H1 (cell line): ENCODE measurements around the gene DICER1. TPM values are rescaled to one million over a fixed set of nuclear protein-coding genes. Genes with fewer than 3 reads are reported as not detected.

Experiments
- CTCF ChIA-PET: fragments of 300-600 bp; sonication (Branson Sonifier 250); formaldehyde crosslinking; loops from one replicate; lab custom pipeline; 2021; ENCODE audit not compliant: partially characterized antibody; lab: Charles Lee
- POLR2A ChIA-PET: fragments of 300-600 bp; sonication (Branson Sonifier 250); formaldehyde crosslinking; loops from one replicate; lab custom pipeline; 2021; ENCODE audit warnings: inconsistent platforms; ENCODE audit not compliant: partially characterized antibody; lab: Charles Lee
- DNase-seq, 2 experiments: peaks; one replicate each; pipeline versions ENCODE4 v3.0.0 to v3.0.0-alpha.2; 2010 to 2022; ENCODE audit warnings: low spot score in 2 of 2, low read depth in 1 of 2, mixed read lengths in 1 of 2
- FAIRE-seq: peaks from 2 replicates; lab custom pipeline; 2011; peaks lifted over from hg19 to GRCh38; lab: Jason Lieb, UNC
- H2AFZ ChIP-seq: 2 replicates; pipeline ENCODE4 v1.8.1; 2012; ENCODE audit warnings: low read length, inconsistent platforms
- H2AK5ac ChIP-seq: 2 replicates; pipeline ENCODE4 v1.6.1; 2013; ENCODE audit warnings: low read depth, low read length
- H2BK120ac ChIP-seq: replicated peaks from 2 replicates; pipeline ENCODE3; 2013; ENCODE audit warnings: low read depth, low read length, inconsistent platforms
- H2BK12ac ChIP-seq: 2 replicates; pipeline ENCODE4 v1.6.1; 2013; ENCODE audit warnings: low read depth, low read length
- H2BK15ac ChIP-seq: 2 replicates; pipeline ENCODE4 v1.6.1; 2013; ENCODE audit warnings: low read length
- H2BK20ac ChIP-seq: 2 replicates; pipeline ENCODE4 v1.6.1; 2013; ENCODE audit warnings: low read length
- H2BK5ac ChIP-seq: 2 replicates; pipeline ENCODE4 v1.6.1; 2013; ENCODE audit warnings: low read depth, low read length
- H3K14ac ChIP-seq: 2 replicates; pipeline ENCODE4 v1.6.1; 2013; ENCODE audit warnings: inconsistent platforms; ENCODE audit not compliant: insufficient read length
- H3K18ac ChIP-seq: 2 replicates; pipeline ENCODE4 v1.6.1; 2013; ENCODE audit warnings: low read length; ENCODE audit errors: extremely low read depth
- H3K23ac ChIP-seq: 2 replicates; pipeline ENCODE4 v1.6.1; 2013; ENCODE audit warnings: inconsistent platforms; ENCODE audit not compliant: insufficient read length
- H3K23me2 ChIP-seq: 2 replicates; pipeline ENCODE4 v1.6.1; 2013; ENCODE audit warnings: low read depth, low read length
- H3K27ac ChIP-seq: 2 replicates; pipeline ENCODE4 v1.6.1; 2011; ENCODE audit warnings: low read depth, low read length, inconsistent platforms
- H3K27me3 ChIP-seq, 4 experiments: replicated peaks in 1 of 4; 1 replicate in 1 of 4; 2 replicates in 3 of 4; pipeline versions ENCODE4 v1.6.1 to v1.8.1; 2011 to 2013; ENCODE audit warnings: low read length in 3 of 4, mild to moderate bottlenecking in 3 of 4, inconsistent platforms in 2 of 4, mixed read lengths in 2 of 4, moderate library complexity in 1 of 4; ENCODE audit not compliant: control insufficient read depth in 3 of 4, insufficient read depth in 3 of 4; ENCODE audit errors: extremely low read depth in 1 of 4
- H3K36me3 ChIP-seq, 4 experiments: 2 replicates each; pipeline versions ENCODE4 v1.6.1 to v1.8.1; 2011 to 2013; ENCODE audit warnings: mild to moderate bottlenecking in 4 of 4, low read length in 3 of 4, moderate library complexity in 2 of 4, control low read depth in 1 of 4, inconsistent platforms in 1 of 4; ENCODE audit not compliant: insufficient read depth in 4 of 4, control insufficient read depth in 2 of 4
- H3K4ac ChIP-seq: replicated peaks from 2 replicates; pipeline ENCODE3; 2013; ENCODE audit warnings: low read length, low read depth, mixed read lengths, inconsistent platforms; ENCODE audit not compliant: insufficient read length
- H3K4me1 ChIP-seq, 4 experiments: replicated peaks in 1 of 4; 1 replicate in 1 of 4; 2 replicates in 3 of 4; pipeline versions ENCODE4 v1.6.1 to v1.8.1; 2011 to 2013; ENCODE audit warnings: low read length in 3 of 4, inconsistent platforms in 2 of 4, mixed read lengths in 1 of 4; ENCODE audit not compliant: insufficient read depth in 4 of 4, control insufficient read depth in 3 of 4
- H3K4me2 ChIP-seq, 2 experiments: 2 replicates each; pipeline versions ENCODE4 v1.6.1 to v1.8.1; 2011 to 2013; ENCODE audit warnings: low read depth in 2 of 2, low read length in 2 of 2, control low read depth in 1 of 2, inconsistent platforms in 1 of 2, mild to moderate bottlenecking in 1 of 2; ENCODE audit not compliant: insufficient read depth in 1 of 2
- H3K4me3 ChIP-seq, 4 experiments: fragments of 200-600, 300-600 bp in 1 of 4; sonication (generic), shearing (Covaris generic), sonication (Bioruptor Twin) in 1 of 4; 2 replicates each; pipeline versions ENCODE4 v1.5.1 to v1.8.1; 2011 to 2016; ENCODE audit warnings: low read length in 4 of 4, low read depth in 3 of 4, control low read depth in 2 of 4, inconsistent platforms in 2 of 4, mild to moderate bottlenecking in 2 of 4, mixed read lengths in 1 of 4, moderate library complexity in 1 of 4; ENCODE audit not compliant: insufficient read depth in 2 of 4; ENCODE audit errors: extremely low read depth in 1 of 4
- H3K56ac ChIP-seq: replicated peaks from 2 replicates; pipeline ENCODE3; 2013; ENCODE audit warnings: low read depth, mild to moderate bottlenecking, mixed read lengths, low read length, inconsistent platforms; ENCODE audit not compliant: insufficient read length
- H3K79me1 ChIP-seq: 2 replicates; pipeline ENCODE4 v1.6.1; 2013; ENCODE audit warnings: low read depth, low read length, control low read depth
- H3K79me2 ChIP-seq, 2 experiments: 2 replicates each; pipeline versions ENCODE4 v1.6.1 to v1.8.1; 2012 to 2013; ENCODE audit warnings: low read length in 2 of 2, mild to moderate bottlenecking in 2 of 2, inconsistent platforms in 1 of 2; ENCODE audit not compliant: insufficient read depth in 2 of 2, control insufficient read depth in 1 of 2
- H3K9ac ChIP-seq, 4 experiments: replicated peaks in 1 of 4; 1 replicate in 1 of 4; 2 replicates in 3 of 4; pipeline versions ENCODE4 v1.6.1 to v1.8.1; 2011 to 2013; ENCODE audit warnings: low read depth in 3 of 4, low read length in 3 of 4, control low read depth in 2 of 4, mild to moderate bottlenecking in 2 of 4, moderate library complexity in 2 of 4, inconsistent platforms in 1 of 4; ENCODE audit errors: extremely low read depth in 1 of 4
- H3K9me3 ChIP-seq, 2 experiments: 2 replicates each; pipeline versions ENCODE4 v1.6.1 to v1.8.1; 2012 to 2013; ENCODE audit warnings: mild to moderate bottlenecking in 2 of 2, moderate library complexity in 2 of 2, control low read depth in 1 of 2, inconsistent platforms in 1 of 2, low read depth in 1 of 2, low read length in 1 of 2, mixed read lengths in 1 of 2; ENCODE audit not compliant: insufficient read depth in 2 of 2
- H4K20me1 ChIP-seq, 2 experiments: replicated peaks in 1 of 2; 2 replicates each; pipeline versions ENCODE3 to v1.8.1; 2011 to 2013; ENCODE audit warnings: inconsistent platforms in 2 of 2, low read length in 2 of 2, mild to moderate bottlenecking in 1 of 2; ENCODE audit not compliant: insufficient read depth in 2 of 2, control insufficient read depth in 1 of 2
- H4K5ac ChIP-seq: 2 replicates; pipeline ENCODE4 v1.6.1; 2013; ENCODE audit warnings: low read length, low read depth, mixed read lengths, inconsistent platforms; ENCODE audit not compliant: insufficient read length
- H4K8ac ChIP-seq: 2 replicates; pipeline ENCODE4 v1.8.0; 2013; ENCODE audit warnings: mild to moderate bottlenecking, moderate library complexity, low read length, inconsistent platforms; ENCODE audit not compliant: insufficient read depth; ENCODE audit errors: extremely low read depth
- H4K91ac ChIP-seq: replicated peaks from 2 replicates; pipeline ENCODE3; 2013; ENCODE audit warnings: low read length, mixed read lengths, inconsistent platforms; ENCODE audit not compliant: insufficient read length
- CHD1 ChIP-seq: IDR thresholded peaks from 2 replicates; pipeline ENCODE4 v1.6.1; 2012; ENCODE audit warnings: low read depth, low read length, improper control_type of control experiment
- CREB1 ChIP-seq: IDR thresholded peaks from 2 replicates; pipeline ENCODE4 v1.6.1; 2012; ENCODE audit warnings: inconsistent platforms
- CTCF ChIP-seq, 3 experiments: IDR thresholded peaks; 1 replicate in 2 of 3; 2 replicates in 1 of 3; pipeline versions ENCODE4 v1.5.1 to v1.6.1; 2011; ENCODE audit warnings: low read length in 3 of 3, mild to moderate bottlenecking in 3 of 3, inconsistent platforms in 2 of 3, low read depth in 1 of 3, moderate library complexity in 1 of 3; ENCODE audit not compliant: insufficient read depth in 1 of 3; ENCODE audit errors: control extremely low read depth in 1 of 3
- E2F6 ChIP-seq: IDR thresholded peaks from 2 replicates; pipeline ENCODE4 v1.6.1; 2012; ENCODE audit warnings: inconsistent platforms
- EGR1 ChIP-seq: IDR thresholded peaks from 2 replicates; pipeline ENCODE4 v1.6.1; 2011; ENCODE audit warnings: low read depth, low read length, borderline replicate concordance
- HDAC6 ChIP-seq: IDR thresholded peaks from one replicate; pipeline ENCODE4 v1.7.1; 2012; ENCODE audit warnings: low read depth, mild to moderate bottlenecking, inconsistent platforms, low read length, moderate library complexity
- KDM1A ChIP-seq: fragments of 200-600, 300-600 bp; sonication (generic); IDR thresholded peaks from 2 replicates; pipeline ENCODE4 v1.7.1; 2016; ENCODE audit warnings: mild to moderate bottlenecking, low read length, borderline replicate concordance
- NRF1 ChIP-seq: IDR thresholded peaks from 2 replicates; pipeline ENCODE4 v1.6.1; 2011; ENCODE audit warnings: mild to moderate bottlenecking, low read depth, low read length, improper control_type of control experiment
- SAP30 ChIP-seq: fragments of 300-600 bp; sonication (generic); IDR thresholded peaks from 2 replicates; pipeline ENCODE4 v1.7.1; 2012; ENCODE audit warnings: low read length, moderate library complexity, mild to moderate bottlenecking, inconsistent platforms; ENCODE audit not compliant: insufficient read depth, insufficient replicate concordance
- TEAD4 ChIP-seq: IDR thresholded peaks from 2 replicates; pipeline ENCODE4 v1.6.1; 2012; ENCODE audit warnings: low read depth, low read length, inconsistent platforms, mixed read lengths
- YY1 ChIP-seq: IDR thresholded peaks from 2 replicates; pipeline ENCODE4 v1.6.1; 2011; ENCODE audit warnings: low read depth, mild to moderate bottlenecking, low read length
- WGBS, 2 experiments: shearing (Covaris generic) in 1 of 2; methylation state at CpG; one replicate each; pipeline versions ENCODE4 v1.1.6 to v1.1.7; 2013 to 2015; ENCODE audit warnings: low lambda C conversion rate in 2 of 2, mixed read lengths in 2 of 2, inconsistent platforms in 1 of 2, low coverage in 1 of 2, missing lambda C conversion rate in 1 of 2; ENCODE audit not compliant: insufficient replicate concordance in 2 of 2, insufficient coverage in 1 of 2, insufficient read length in 1 of 2; ENCODE audit errors: extremely low coverage in 1 of 2, missing lambda C conversion rate in 1 of 2; 5-methylcytosine and 5-hydroxymethylcytosine counted together
- polyA plus RNA-seq, 7 experiments: library from polyadenylated mRNA; depleted of rRNA in 3 of 7; stranded (reverse) in 5 of 7; unstranded in 2 of 7; fragments of >200 nt in 5 of 7; fragments of 200-250 nt in 2 of 7; gene quantifications; 1 replicate in 5 of 7; 2 replicates in 1 of 7; 4 replicates in 1 of 7; pipeline versions ENCODE4 v1.2.1 to v1.2.3, GENCODE V29; 2011 to 2013; ENCODE audit warnings: missing spikeins in 2 of 7, mixed read lengths in 2 of 7
- total RNA-seq: library from RNA; stranded (reverse); fragmentation: NEBNext Ultra II Directional; extraction: Animal tissue kit (Norgen Biotek cat#: 25700); gene quantifications from 2 replicates; pipeline ENCODE4 v1.2.1, GENCODE V29; 2021

Gene DICER1
- total and polyA plus RNA-seq, 2 of the 8 experiments (the other 6 are each of a cell fraction or from before 2014, with no cell fraction given): 11.9 to 61.8 TPM

DNA sequence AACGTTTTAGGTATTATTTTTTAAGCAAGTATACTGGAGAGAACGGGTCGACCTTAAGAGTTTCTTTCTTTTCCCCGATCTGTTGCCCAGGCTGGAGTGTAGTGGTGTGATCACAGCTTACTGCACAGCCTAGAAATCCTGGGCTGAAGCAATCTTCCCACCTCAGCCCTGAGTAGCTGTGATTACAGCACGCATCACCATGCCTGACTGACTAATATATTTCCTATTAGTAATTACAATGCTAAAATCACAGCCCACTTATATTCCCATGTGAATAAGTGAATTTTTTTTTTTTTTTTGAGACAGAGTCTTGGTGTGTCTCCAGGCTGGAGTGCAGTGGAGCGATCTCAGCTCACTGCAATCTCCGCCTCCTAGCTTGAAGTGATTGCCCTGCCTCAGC lies 50.4 kb downstream of the DICER1 start:
- Histone ChIP-seq H2BK20ac (no peak overlapping the region), H3K79me2 (no peaks in the 10 kb centered on the region), H3K4me2 (no peak overlapping the region), H3K9ac (no peak overlapping the region), H2BK15ac (no peak overlapping the region), H3K79me1 (no peaks in the 10 kb centered on the region), H4K91ac (no peak overlapping the region), H3K4me1 (no peaks in the 10 kb centered on the region), H3K23ac (no peak overlapping the region), H3K27me3 (peaks cover 0 to 1% (median 0%) of the 10 kb centered on the region in 4 experiments; a peak in 1 of 7 replicates), H3K14ac (no peak overlapping the region), H3K23me2 (no peaks in the 10 kb centered on the region), H3K18ac (no peak overlapping the region), H2AFZ (no peak overlapping the region), H2BK12ac (no peak overlapping the region), H3K4me3 (no peak overlapping the region), H3K27ac (no peak overlapping the region), H3K36me3 (peaks cover 24 to 73% (median 52%) of the 10 kb centered on the region in 4 experiments), H3K4ac (no peak overlapping the region), H4K5ac (no peak overlapping the region), H2BK120ac (no peak overlapping the region), H3K56ac (no peak overlapping the region), H2BK5ac (no peak overlapping the region), H3K9me3 (no peaks in the 10 kb centered on the region), H4K8ac (no peak overlapping the region), H2AK5ac (no peak overlapping the region), H4K20me1 (no peaks in the 10 kb centered on the region)
- ChIA-PET CTCF (interaction anchor here (0.6 to 0.9 kb wide), 2 partner anchors 228 to 288 kb away, joined by 3 to 4 read pairs; no protein-coding TSS in a partner anchor), POLR2A (no interaction called here)
- DNase-seq: no peak
- WGBS, 2 experiments: 91% methylated on average over 7 of the region's 7 CpGs; no CpG with 5 or more reads in 1 of the 2 experiments
- no peak for FAIRE-seq
- TF ChIP-seq SAP30: no peak
- TF ChIP-seq EGR1: no peak
- no peak for TF ChIP-seq TEAD4
- no peak for TF ChIP-seq YY1
- no peak for TF ChIP-seq KDM1A
- TF ChIP-seq CHD1: no peak
- no peak for TF ChIP-seq E2F6
- no peak for TF ChIP-seq CREB1
- TF ChIP-seq NRF1: no peak
- TF ChIP-seq CTCF (IDR thresholded peaks at IDR 0.05; ENCODE audit: control extremely low read depth in 1 of 3, insufficient read depth in 1 of 3, low read depth in 1 of 3, low read length in 3 of 3): no peak
- no peak for TF ChIP-seq HDAC6
